HG03097 (cell line): ENCODE measurements around the gene NPTXR.

Experiments
- ATAC-seq: cut with Tn5 transposase; IDR thresholded peaks from one replicate; pipeline ENCODE4 v1.9.1; 2021; ENCODE audit not compliant: unreplicated experiment, low FRiP score

Gene NPTXR

GRCh38 chr22:38775656-38776055, 68.2 kb downstream of the NPTXR start:
- no peak for ATAC-seq

DNA sequence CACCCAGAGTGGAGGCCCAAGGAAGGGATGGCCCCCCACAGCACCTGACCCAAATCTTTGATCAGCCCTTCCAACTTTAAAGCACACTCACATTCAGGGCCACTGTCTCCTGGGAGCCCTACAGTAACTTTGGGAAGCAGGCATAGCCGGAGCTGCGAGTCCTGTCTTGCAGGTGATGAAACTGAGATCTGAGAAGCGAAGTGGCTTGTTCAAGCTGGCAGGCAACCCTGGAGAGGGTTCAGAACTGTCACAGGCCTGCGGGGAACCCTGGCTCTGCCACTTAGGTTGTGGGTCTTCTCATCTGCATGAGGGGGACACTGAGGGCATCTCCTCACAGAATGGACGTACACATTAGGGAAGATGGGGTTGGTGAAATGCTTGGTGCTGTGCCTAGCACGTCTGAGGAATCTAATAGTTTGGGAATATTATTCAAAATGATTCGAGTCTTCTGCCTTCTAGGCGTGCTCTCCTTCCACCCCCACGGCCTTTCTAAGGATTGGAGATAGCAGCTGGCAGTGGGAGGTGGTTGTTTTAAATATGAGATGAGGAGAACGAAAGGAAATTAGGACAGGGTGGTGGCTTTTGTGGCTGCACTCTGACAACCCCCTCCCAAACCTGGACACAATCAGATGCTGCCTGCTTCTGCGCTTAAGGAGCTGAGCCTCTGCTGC, 69.2 kb downstream of the NPTXR start:
- ATAC-seq, result no peak

GRCh38 chr22:38773363-38773946, 70.4 kb downstream of the NPTXR start:
- ATAC-seq, result no peak

- no peak for ATAC-seq
These were observed 71.3 kb downstream of the NPTXR start for GRCh38 chr22:38772623-38772873.

- ATAC-seq, result no peak
These were observed 73.4 kb downstream of the NPTXR start for GRCh38 chr22:38770257-38770949.
